RPMI8226 (cell line): ENCODE measurements around the gene CCDC102A.

Experiments
- DNase-seq: peaks from one replicate; pipeline ENCODE4 v3.0.0-alpha.2; 2015

CCDC102A gene

GRCh38 chr16:57517397-57518367, 18.7 kb downstream of the CCDC102A start:
- peak; percentile 70 for DNase-seq

- no peak for DNase-seq
Observed at GRCh38 chr16:57516773-57517172, 19.6 kb downstream of the CCDC102A start.

DNA sequence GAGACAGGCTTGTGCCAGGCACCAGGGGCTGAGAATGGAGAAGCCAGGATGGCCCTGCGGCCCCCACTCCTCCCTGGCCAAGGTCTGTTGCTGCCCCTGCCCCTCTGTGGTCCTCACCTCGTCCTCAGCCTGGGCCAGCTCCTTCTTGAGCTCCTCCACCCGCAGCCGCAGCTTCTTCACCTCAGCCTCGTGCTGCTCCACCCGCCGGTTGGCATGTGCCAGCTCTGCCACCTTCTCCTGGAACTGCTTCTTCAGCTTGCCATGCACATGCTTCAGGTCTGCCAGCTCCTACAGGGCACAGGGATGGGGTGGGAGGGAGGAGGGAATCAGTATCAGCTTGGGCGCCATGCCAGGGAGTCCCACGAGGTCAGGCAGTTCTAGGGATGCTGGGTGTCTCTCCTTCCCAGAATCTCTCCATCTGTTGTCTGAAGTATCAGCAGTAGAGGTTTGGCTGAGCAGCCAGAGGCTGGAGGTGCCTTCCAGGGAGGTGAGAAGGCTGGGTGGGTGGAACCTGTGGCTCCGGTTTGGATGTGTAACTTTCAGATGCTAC, 20.1 kb downstream of the CCDC102A start:
- DNase-seq: no peak

- DNase-seq: no peak
Observed at GRCh38 chr16:57514791-57515600, 21.4 kb downstream of the CCDC102A start.

DNA sequence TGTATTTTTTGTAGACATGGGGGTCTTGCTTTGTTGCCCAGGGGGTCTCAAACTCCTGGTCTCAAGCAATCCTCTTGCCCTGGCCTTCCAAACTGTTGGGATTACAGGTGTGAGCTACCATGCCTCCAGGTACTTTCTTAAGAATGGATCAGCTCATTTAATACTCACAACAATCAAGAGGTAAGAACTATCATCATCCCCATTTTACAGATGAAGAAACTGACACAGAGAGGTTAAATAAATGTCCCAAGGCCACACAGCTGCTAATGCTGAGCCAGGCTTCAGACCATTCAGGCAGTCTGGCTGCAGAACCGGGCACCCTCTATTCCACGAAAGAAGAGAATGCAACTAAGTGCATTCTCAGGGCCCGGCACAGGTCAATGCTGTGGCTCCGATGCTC, 22.0 kb downstream of the CCDC102A start:
- no peak for DNase-seq

DNA sequence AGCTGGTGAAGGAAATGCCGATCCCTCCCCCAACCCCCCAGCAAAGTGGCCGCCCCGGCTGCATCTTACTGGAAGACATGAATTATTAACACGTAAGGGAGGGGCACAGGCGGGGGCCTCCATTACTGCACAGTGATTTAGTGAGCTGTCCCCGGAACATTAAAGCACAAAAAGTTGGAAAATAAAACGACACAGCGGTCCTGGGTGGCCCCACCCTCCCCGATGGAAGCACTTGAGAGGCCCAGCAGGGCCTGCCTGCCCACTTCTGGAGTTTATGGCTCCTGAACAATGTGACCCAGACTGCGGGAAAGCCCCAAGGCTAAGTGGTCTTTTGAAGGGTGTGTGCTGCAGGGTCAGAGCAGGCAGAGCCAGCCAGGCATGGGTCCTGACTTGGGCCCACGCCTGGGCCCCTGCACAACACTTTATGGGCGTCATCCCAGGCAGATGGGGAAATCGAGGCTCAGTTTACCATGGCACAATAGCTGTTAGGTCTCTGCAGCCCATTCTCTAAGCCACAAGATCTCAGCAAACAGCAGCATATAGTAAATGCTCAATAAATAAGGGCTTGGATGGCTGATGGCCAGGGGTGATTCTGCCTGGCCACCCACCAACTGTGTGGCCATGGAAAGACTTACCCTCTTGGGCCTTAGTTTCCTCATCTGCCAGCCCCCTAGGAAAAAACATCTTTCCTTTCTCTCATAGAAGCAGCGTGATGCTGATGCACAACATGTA, 22.8 kb downstream of the CCDC102A start:
- DNase-seq: no peak

GRCh38 chr16:57512296-57513001, 23.9 kb downstream of the CCDC102A start:
- no peak for DNase-seq

DNA sequence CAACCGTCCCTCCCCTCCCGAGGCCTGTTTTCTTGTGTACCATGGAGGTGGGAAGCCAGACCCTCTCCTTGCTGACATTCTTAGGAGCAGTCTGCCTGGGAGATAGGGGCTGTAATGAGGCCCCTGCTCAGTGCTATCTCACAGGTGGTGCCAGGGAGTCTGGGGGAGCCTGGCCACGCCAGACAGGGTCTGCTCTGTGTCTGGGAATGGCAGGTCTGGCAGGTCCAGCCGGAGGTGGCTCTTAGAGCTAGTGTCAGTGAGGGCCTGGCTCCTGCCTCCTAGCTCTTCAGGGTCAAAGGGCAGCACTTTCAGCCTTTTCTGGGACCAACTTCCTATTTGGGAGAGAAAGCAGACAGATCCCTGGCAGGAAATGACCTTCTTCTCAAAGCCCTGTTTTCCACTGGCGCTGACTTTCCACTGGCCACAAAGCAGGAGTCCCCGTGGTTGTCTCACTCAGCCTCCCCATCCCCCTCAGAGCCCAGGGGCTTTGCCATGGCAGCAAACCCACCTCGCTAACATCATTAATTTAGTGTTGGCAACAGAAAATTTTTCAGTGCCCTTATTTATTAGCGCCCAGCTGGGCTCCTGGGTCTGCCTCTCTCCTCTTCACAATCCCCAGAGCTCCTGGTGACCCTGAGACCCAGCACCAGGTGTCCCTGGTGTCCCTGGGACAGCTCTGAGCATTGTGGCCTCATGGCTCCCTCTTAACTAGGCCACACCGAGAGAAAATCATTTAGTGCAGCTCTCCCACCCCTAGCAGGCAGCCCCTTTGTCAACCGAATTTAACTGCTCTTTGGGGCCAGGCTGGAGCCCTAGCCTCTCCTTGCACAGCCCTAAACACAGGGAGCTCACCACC, 26.1 kb downstream of the CCDC102A start:
- no peak for DNase-seq

DNA sequence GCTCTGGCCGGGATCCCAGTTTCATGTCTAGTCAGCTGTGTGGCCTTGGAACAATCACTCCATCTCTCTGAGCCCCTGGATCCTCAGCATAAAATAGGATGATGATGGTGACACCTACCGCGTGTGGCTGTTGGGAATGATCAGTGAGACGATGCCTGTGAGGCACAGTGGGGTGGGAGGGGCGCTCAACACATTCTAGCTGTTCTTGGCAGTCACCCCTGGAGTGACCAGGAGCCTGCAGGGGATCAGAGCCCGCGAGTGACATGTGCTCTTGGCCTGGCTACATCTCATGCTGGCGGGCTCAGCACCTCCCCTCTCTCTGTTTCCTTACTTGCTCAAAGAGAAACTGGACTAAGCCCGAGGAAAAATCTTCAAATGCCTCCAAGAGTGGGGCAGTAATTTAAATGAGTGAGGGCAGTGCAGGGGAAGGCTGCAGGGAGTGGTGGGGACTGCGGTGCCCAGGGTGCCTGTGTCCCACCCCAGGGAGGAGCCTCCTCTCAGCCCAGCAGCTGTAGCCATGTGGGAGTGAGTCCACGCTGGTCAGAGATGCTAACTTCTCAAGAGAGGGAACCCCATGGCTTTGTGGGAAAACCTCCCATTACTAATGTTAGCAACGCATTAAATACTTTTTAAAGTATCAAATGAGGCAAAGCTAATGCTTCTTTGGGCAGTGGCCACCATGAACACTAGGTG, 27.0 kb downstream of the CCDC102A start:
- no peak for DNase-seq

- DNase-seq: no peak
Observed at GRCh38 chr16:57508035-57508425, 28.3 kb downstream of the CCDC102A start.

- DNase-seq: no peak
Observed at GRCh38 chr16:57507136-57508034, 29.0 kb downstream of the CCDC102A start.

GRCh38 chr16:57505169-57505568, 31.2 kb downstream of the CCDC102A start:
- DNase-seq: no peak

GRCh38 chr16:57504491-57504890, 31.9 kb downstream of the CCDC102A start:
- DNase-seq: no peak

- no peak for DNase-seq
Observed at GRCh38 chr16:57504001-57504400, 32.4 kb downstream of the CCDC102A start.

DNA sequence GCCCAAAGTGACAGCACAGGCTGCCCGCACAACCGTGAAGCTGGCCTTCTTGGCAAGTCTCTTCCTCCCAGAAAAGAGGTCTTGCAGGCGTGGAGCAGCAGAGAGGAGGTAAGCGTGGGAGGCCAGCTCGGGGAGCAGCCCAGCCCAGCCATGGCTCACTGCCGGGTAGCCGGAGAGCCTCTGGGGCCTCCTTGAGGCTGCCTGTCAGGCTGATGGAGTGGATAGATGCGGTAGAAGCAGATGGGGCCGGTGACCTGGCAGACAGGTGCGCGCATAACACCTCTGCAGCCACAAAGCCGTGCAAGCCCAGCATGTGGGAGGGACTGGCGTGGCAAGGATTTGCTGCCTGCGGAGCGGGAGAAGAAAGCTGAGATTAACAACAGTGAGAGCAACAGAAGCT, 33.0 kb downstream of the CCDC102A start:
- DNase-seq: no peak

GRCh38 chr16:57502048-57502775, 34.2 kb downstream of the CCDC102A start:
- DNase-seq: no peak

DNA sequence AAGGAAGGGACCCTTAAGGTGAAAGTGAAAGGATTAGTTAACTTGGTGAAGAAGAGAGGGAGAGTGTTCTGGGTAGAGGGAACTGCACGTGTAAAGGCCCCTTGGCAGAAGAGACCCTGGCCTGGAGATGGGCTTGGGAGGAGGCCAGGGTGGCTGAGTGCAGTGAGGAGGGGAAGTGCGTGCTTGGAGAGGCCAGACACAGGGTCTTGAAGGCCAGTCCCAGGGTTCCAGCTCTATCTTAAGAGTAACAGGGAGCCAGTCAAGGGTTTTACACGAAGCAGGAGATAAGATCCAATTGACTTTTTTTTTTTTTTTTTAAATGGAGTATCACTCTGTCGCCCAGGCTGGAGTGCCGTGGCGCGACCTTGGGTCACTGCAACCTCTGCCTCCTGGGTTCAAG, 34.9 kb downstream of the CCDC102A start:
- DNase-seq: no peak

DNA sequence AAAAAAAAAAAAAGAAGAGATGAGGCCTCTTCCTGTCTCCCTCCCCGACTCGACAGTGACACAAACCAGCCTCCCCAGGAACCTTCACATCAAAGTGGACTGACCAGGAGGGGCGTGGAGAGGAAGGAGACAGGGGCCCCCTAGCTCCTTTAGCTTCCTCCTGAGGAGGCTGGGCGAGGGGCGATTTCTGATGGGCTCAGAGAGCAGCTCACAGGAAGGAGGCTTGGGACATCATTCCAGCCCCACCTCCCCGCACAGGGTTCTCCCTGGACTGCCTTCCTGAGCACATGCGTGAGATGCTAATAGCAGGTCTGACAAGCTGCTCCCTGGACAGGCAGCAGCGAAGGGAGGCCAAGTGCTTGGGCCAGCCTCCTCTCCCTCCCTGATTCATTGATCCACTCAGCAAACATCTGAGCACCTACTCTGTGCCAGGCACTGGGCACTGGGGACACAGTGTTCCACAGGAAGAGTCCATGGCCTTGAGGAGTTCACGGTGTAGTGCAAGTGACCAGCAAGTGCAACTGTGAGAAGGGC, 35.7 kb downstream of the CCDC102A start:
- DNase-seq: no peak
